ENCODE results near the gene SPINK9.
"Not testable (repeated sequence)": the region's sequence is repeated elsewhere in the genome, so short reads cannot be mapped to it uniquely, and the experiment has no call there.

The SPINK9 gene, protein sequence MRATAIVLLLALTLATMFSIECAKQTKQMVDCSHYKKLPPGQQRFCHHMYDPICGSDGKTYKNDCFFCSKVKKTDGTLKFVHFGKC

DNA sequence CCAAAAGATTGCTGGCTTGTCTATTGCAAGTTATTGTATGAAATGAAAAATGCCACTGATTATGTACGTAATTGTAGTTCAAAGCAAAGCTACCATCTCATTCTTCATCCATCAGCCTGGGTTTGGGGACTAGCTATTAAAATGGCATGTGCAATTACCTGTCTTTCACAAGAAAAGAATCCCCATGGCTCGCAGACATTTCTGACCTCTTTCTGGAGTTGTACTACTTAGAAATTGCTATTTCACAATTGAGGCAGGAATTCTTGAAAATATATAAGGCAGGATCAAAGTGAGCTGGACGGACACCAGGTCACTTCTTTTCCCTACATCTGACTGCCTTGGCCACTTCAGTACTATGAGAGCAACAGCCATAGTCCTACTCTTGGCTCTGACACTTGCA lies at the start of gene SPINK9:
SPINK9 (plus strand) TSS at position 301 of the 400 bp plus-strand sequence; CDS start at position 356, 55 bp downstream.
- in situ Hi-C loops (cut with HindIII; ENCODE audit: low sequenced_read_pairs) = no loop called here

DNA sequence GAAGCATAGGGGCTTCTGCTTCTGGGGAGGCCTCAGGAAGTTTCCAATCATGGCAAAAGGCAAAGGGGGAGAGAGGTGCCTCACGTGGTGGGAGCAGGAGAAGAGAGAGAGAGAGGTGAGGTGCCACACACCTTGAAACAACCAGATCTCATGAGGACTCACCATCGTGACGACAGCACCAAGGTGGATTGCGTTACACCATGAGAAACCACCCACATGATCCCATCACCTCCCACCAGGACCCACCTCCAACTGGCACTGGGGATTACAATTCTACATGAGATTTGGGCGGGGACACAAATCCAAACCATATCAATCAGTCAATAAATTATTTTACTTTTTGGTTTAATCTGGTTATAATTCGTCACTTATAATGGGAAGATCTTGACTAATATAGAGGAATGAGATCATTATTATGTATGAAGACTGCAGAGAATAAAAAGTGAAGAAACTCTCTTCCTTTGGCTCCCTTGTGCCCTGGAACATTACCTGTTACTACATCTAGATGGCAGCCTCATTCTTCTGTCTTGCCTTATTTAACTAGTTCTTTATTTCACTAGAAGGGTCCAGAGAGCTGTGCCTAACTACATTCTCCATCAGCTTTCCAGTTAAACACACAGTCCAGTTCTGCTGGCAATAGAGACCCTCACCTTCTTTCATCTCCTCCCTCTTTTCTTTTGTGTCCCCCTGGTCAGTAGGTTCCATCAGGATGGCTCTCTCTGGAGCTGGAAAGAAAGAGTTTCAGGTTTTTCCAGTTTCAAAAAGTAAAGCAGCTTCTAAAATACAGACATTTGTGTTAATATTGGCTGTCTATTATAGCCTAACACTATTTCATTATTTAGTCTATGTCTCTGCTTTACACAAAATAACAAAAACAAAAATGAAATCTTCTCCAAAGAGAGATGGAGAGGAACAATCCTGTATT lies 44.8 kb upstream of the SPINK9 start:
- in situ Hi-C loops (cut with HindIII; ENCODE audit: low sequenced_read_pairs) = no loop called here

DNA sequence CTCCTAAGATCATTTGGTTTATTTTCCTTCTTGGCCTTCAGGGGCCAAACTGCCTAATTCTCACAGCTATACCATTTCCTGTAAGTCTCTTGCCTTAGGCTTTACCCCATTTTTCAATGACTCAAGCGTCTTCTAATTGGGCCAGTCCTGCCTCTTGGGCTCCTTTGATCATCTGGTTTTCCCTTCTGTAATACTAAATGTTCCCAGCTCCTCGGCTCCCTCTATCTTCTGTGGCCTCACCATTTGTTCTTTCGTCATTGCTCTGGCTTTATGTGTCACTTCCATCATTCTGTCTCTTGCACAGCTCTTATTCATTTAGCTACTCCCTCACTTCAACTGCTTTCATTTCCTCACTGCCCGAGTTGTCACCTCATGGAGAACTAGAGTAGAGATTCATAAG lies 37.6 kb upstream of the SPINK9 start:
- in situ Hi-C loops (cut with HindIII; ENCODE audit: low sequenced_read_pairs) = no loop called here

DNA sequence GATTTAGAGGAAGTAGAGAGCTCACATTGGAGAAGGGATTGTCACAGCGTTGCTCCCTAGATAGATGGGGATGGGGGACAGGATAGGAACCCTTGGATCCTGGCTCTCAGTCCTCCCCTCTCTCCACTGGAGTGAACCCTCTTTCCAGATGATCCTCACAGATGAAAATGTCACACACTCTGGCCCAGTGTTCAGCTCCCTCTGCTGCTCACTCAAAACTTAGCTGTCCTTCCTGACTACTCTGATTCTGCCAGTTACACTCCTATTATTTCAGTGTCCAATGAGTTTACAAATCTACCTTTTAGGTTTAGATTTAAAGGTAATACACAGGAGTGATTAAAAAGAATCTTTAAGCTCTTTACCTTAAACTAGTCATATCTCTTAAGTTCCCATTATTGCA lies 28.9 kb upstream of the SPINK9 start:
- in situ Hi-C loops (cut with HindIII; ENCODE audit: low sequenced_read_pairs) = no loop called here

DNA sequence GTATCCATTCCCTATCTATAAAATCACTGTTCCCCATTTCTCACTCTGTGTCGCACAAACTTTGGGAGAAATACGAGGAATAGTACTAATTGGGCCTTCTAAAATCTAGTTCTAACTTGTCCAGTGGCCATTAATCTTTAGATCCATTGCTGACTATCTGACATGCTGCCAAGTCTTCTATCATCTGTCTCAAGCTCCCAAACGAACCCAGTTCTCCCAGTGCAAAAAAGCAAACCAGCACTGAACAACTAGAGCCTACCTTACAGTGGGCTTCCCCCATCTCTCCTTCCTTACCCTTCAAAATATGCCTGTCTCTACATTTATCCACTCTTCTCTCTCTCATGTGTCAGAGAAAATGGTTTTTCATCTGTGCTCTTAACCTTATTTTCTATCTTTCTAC lies 26.3 kb upstream of the SPINK9 start:
- in situ Hi-C loops (cut with HindIII; ENCODE audit: low sequenced_read_pairs) = no loop called here

DNA sequence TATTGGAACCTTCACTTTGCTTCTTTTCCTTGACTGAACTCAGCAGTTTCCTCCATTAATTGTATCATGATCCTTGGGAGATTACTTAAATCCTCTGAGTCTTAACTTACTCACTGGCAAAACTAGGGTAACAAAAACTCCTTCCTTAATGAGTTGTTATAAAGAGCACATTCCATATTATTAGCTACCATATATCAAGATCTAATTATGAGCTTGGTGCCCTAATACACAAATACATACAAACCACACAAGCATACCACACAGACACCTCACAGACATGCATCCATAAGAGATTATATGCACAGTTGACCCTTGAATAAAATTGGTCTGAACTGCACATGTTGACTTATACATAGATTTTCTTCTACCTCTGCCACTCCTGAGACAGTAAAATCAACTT lies 25.6 kb upstream of the SPINK9 start:
- in situ Hi-C loops (cut with HindIII; ENCODE audit: low sequenced_read_pairs) = no loop called here

DNA sequence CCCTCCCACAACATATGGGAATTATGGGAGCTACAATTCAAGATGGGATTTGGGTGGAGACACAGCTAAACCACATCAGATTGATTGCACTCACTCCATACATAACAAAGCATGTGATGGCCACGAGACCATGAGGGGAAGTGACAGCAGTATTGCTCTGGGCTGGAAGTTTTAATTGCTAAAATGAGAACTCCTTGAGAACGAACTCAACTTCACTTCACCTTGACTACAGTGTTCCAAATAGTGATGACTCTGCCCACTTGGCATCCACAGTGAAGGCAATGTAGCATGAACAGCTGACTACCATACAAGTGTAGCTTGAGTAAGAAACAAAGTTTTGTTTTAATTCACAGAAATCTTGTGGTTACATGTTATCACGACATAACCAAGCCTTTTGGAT lies 23.9 kb upstream of the SPINK9 start:
- in situ Hi-C loops (cut with HindIII; ENCODE audit: low sequenced_read_pairs) = no loop called here

DNA sequence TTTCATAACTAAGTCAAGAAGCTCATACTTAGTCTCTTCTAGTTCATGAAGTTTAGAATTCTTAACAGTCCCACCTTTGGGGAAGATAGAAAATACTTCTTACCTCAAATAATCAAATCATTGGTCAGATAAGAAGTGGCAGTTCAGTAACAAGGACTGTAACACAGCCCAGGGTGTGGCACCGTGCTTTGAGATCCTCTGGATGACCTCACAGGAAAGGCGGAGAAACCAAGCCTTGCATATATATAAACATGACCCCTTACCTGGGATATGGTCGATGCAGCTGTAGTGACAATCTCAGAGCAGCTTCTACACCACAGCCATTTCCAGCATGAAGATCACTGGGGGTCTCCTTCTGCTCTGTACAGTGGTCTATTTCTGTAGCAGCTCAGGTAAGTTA lies 23.2 kb upstream of the SPINK9 start, which contains the start of gene SPINK7:
SPINK7 (plus strand) TSS at position 271 of the 400 bp plus-strand sequence; CDS start at position 332, 61 bp downstream.
- in situ Hi-C loops (cut with HindIII; ENCODE audit: low sequenced_read_pairs) = no loop called here

DNA sequence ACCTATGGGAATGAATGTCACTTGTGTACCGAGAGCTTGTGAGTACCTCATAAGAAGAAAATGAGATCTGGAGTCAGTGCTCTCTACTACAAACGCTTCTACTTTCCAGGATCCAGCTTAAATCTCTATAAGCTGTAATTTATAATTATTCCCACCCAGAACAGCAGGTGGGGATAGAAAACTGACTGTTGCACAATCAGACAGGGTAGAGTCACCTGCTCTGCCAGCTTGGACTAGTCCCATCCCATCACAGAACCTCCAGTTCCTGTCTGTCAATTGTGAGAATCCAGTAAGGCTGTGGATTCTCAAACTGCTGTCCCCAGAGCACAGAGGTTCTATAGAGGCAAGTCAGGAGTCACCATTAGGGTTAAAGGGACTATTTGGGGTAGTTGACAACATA lies 21.2 kb upstream of the SPINK9 start:
- in situ Hi-C loops (cut with HindIII; ENCODE audit: low sequenced_read_pairs) = no loop called here

DNA sequence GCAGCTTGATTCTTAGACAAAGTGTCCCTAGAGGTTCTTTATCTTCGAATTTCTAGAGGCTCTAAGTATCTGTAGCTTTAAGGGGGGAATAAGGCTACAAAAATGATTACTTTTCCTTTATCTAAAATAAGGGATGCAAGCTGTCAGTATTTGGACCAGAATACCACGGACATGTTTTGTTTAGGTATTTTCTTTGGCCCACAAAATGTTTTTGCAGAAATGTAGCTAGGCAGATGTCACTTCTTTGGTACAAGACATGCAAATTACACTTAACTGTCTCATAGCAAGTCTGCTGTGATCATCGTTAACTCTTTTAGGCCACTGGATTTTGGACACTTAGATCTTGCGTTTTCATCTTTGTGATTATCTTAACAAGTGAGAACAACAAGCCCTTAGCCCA lies 20.6 kb upstream of the SPINK9 start:
- in situ Hi-C loops (cut with HindIII; ENCODE audit: low sequenced_read_pairs) = no loop called here

DNA sequence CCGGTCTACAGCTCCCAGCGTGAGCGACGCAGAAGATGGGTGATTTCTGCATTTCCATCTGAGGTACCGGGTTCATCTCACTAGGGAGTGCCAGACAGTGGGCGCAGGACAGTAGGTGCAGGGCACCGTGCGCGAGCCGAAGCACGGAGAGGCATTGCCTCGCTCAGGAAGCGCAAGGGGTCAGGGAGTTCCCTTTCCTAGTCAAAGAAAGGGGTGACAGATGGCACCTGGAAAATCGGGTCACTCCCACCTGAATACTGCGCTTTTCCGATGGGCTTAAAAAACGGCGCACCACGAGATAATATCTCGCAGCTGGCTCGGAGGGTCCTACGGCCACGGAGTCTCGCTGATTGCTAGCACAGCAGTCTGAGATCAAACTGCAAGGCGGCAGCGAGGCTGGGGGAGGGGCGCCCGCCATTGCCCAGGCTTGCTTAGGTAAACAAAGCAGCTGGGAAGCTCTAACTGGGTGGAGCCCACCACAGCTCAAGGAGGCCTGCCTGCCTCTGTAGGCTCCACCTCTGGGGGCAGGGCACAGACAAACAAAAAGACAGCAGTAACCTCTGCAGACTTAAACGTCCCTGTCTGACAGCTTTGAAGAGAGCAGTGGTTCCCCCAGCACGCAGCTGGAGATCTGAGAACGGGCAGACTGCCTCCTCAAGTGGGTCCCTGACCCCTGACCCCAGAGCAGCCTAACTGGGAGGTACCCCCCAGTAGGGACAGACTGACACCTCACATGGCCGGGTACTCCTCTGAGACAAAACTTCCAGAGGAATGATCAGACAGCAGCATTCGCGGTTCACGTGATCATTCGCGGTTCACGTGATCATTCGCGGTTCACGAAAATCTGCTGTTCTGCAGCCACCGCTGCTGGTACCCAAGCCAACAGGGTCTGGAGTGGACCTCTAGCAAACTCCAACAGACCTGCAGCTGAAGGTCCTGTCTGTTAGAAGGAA lies 15.1 kb upstream of the SPINK9 start:
- in situ Hi-C loops (cut with HindIII; ENCODE audit: low sequenced_read_pairs) = not testable (repeated sequence)

DNA sequence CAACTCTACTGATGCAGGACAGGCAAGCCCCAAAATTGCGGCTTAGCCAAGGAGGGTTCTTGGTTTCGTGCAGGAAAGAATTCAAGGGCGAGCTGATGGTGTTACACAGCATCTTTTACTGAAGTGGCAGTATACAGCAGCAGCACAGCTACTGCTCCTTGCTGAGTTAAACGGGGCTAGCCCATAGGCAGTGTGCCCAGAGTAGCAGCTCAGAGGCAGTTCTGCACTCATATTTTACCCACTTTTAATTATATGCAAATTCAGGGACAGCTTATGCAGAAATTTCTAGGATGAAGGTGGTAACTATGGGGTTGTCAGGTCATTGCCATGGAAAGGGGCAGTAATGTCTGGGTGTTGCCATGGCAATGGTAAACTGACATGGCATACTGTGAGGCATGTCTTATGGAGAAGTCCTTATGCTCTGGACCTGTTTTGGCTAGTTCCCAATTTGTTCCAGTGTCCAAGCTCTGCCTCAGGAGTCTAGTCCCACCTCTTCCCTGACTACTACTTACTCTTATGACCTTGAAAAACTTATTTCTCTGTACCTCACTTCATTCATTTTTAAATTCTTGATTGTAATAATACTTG lies 2.0 kb upstream of the SPINK9 start:
- in situ Hi-C loops (cut with HindIII; ENCODE audit: low sequenced_read_pairs) = no loop called here

DNA sequence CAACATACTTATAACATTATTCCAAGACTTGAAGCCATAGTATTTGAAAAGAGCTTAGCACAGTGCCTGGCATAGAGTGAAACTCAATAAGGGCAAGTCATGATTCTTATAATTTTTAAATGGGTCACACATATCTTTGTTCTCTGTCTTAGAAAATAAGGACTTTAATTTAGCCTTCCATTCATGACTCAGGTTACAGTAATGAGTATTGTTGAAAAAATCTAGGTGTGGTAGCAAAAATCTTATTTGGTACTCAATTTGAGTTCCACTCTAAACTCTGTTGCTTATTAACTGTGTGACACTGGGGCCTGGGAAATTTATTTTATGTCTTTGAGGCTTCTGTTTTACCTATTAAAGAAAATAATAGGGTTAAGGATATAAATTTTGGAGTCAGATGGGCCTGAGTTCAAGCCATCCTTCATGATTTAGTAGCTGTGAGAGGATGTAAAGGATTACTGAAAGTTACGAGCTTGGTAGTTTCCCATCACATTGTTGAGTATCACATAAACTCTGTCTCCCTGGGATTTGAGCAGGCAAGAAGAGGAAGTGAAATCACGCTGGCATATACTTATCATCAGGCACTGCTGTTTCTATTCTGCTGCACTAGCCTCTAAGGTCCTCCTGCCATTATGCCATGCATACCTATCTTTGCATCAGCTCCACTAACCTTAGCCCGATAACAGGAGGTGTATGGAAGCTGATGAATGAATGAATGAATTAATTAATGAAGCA lies 1.5 kb downstream of the SPINK9 start:
- in situ Hi-C loops (cut with HindIII; ENCODE audit: low sequenced_read_pairs) = no loop called here

DNA sequence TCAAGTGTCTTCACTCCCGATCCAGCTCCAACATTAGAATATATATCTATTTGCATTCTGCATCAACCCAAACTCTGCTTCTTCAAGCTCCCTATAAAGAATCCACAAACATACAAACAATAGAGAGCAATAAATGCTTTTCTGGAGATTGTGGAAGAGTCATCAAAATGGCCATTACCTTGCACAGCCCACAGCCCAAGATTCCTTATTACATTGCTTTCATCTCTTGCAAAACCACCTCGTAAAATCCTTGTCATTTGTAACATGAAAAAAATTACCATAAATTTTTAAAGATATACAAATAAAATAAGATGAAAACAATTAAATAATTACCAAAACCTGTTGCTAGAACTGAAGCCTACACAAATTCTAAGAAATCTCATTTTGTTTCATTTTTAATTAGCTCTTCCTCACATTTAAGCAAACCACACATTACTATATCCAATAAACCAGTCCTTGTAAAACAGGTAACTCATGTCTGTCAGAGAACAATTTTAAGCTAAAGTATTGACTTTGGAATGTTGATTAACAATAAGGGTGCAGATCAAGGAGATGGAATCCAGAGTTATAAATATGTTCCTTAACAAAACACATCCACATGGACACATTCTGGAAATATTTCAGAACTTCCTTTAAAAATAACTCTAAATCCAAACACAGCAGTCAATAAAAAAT lies 7.1 kb downstream of the SPINK9 start:
- in situ Hi-C loops (cut with HindIII; ENCODE audit: low sequenced_read_pairs) = no loop called here

DNA sequence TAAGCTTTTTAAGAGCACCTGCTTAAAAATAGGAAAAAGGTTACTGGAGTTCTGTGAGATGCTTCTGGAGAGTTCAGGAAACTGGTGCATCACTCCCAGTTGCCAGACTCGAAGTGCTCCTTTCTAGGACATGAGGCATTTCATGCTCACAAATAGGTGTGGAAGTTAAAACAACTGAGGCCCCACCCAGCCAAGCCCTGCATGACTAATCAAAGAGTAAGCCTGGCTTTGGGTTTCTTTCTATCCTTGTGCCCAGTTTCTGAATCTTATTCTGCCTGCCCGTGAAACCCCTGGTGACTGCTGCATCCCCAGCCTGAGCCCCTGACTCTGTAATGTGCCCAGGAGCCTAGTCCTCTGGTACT lies 7.7 kb downstream of the SPINK9 start:
- in situ Hi-C loops (cut with HindIII; ENCODE audit: low sequenced_read_pairs) = no loop called here

DNA sequence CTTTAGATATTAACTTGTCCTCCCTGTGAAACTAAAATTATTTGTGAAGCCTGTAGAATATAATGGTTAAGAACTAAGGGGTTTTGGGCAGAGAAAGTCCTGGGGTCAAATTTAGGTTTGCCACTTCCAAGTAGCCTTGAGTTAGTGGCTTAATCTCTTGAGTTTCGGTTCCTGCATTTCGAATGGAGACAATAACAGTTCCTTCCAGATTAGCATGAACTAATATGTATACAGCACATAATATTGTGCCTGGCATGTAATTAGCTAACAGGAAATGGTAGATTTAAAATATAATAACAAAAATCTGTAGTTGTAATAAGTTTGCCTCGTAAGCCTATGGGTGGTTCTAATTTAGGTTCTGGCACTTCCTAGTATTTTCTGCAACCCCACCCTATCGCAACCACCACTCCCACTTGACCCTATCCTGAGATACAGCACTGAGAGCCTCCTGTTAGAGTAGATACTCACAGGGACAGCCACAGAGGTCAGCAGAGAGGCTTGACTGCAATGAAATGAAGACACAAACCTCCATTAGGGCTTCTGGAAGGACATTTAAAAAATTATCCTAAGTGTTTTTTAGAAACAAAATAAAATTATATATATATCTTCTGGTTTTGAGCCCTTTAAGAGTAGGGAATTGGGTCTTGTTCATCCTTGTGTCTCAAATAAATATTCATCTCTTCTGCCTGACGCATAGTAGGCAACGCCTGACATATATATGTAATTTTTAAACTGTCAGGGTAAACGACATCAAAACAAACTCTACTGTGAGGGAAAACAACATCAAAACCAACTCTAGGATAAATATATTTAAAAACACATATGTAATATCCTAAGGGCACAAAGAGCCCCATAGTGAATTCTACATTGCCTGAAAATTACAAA lies 8.5 kb downstream of the SPINK9 start:
- in situ Hi-C loops (cut with HindIII; ENCODE audit: low sequenced_read_pairs) = no loop called here

DNA sequence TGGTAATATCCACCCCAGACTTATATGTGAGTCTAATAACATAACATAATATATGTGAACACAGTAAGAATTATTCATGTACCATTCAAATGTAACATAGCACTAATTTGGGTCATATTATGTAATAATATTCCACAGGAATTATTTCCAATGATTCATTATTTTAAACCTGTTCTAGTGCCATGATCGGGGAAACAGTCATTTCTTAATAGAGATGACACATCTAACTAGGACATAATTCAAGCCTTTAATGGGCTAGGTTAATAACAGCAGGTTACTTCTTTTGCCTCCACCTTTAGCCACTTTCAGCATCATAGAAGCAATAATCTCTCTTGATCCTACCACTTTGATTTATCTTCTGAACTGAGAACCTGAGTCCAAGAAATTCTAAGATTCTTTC lies 12.3 kb downstream of the SPINK9 start:
- in situ Hi-C loops (cut with HindIII; ENCODE audit: low sequenced_read_pairs) = no loop called here

DNA sequence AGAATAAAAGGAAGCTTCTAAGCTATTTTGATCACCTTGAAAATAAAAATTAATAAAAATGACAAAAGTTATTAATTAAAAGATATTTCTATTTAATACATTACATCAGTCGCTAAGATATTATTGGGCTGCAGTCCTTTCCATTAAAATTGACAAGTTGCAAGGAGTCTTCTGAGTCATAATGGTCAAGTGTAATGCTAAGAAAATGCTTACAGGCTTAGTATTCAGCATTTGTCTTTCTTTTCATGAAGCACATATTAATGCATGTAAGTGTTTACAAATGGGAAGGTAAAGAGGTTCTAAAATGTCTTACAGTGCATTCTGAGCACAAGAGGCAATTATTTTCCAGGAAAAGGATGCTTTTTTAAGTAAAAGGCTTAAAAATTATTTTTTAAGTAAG lies 17.3 kb downstream of the SPINK9 start:
- in situ Hi-C loops (cut with HindIII; ENCODE audit: low sequenced_read_pairs) = no loop called here

DNA sequence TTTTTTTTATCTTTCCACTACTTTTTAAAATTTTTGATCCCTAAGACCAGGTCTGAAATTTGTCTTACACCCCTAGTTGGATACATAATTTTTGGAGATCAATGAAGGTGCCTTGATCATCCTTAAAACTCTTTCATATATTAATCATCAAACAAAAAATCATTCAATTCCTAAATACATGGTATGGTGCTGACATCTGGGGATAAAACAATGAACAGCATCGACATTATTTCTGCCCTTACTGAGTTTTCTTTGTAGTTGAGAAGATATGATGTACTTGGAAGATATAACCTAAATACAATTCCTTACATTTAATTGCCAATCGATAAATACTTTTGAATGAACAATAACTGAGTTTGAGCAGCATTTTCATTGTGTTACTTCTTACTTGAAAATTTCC lies 18.3 kb downstream of the SPINK9 start:
- in situ Hi-C loops (cut with HindIII; ENCODE audit: low sequenced_read_pairs) = no loop called here

Data from DLD1 (cell line).